HG02840 (cell line): ENCODE results near the gene COL4A6.

Source experiments
- ATAC-seq: cut with Tn5 transposase; IDR thresholded peaks from one replicate; pipeline ENCODE4 v1.9.1; 2021; ENCODE audit warnings: mild to moderate bottlenecking, moderate library complexity, moderate number of reproducible peaks; ENCODE audit not compliant: unreplicated experiment, low FRiP score

Gene COL4A6

DNA sequence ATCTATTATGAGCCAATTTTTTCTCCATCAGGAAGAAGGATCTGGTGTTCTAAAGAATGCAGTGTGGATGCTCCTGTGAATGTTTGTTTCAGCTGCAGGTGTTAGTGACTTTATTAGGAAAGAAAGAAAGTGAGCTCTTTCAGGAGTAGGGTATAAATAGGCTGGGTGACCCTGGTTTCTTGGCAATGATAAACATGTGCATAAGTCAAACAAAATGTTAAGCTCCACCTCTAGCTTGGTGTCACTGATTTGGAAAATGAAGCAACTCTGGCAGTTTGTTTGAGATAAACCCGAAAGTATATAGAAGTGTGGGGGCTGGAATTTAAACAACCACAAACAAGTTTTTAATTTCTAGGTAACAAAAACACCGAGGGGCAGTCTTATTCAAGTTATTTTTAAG, 152.3 kb downstream of the COL4A6 start:
- no peak for ATAC-seq

DNA sequence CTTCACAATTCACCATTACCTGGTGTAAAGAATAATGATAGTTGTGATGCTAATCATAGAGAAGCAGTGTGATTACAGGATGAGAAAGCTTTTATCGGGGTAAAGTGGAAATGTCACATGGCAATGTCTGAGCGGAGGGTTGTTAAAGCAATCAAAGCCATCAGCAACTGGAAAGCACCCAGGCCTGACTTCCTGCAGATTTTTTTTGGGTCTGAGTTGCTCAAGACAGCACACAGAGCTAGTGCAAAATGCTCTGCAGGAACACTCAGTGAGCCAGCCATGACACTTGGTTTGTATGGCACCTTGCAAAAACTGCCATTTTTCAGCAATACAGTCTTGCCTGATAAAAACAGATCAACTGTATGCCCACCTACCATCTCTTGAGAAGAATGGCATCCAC, 152.9 kb downstream of the COL4A6 start:
- ATAC-seq = no peak

DNA sequence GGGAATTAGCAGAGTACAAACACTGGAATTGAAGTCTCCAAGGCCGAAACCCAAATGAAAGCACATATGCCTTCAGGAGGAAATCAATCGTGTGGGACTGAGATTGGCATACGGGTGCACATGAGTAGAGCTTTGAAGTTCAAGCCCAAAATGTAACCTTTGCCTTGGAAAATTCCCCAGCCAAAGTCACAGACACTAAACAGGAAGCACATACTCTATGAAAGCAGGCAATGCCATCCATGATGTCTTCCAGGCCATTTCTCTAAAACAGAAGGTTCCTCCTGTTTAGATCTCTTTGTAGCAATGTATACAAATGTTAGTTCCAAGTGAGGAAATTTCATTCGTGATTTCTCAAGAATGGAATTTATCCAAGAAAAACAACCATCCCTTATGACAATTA, 162.5 kb downstream of the COL4A6 start:
- ATAC-seq = no peak

DNA sequence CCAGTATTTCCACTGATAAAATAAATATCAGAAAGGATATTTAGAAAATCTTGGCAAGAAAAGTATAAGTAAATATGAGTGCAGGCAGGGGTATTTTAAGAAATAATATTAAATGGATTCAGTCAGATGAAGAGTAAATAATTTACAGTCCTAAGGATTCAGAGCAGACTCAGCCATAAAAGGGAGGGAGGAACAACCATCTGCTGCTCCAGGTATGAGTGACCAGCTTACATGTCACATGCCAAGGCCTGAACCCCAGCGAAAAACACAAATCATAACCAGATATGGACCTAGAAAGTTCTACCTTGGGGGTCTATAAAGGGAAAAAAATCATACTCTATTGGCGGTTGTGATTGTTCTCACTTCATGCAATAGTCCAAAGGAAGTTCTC, 166.8 kb downstream of the COL4A6 start:
- ATAC-seq = no peak

DNA sequence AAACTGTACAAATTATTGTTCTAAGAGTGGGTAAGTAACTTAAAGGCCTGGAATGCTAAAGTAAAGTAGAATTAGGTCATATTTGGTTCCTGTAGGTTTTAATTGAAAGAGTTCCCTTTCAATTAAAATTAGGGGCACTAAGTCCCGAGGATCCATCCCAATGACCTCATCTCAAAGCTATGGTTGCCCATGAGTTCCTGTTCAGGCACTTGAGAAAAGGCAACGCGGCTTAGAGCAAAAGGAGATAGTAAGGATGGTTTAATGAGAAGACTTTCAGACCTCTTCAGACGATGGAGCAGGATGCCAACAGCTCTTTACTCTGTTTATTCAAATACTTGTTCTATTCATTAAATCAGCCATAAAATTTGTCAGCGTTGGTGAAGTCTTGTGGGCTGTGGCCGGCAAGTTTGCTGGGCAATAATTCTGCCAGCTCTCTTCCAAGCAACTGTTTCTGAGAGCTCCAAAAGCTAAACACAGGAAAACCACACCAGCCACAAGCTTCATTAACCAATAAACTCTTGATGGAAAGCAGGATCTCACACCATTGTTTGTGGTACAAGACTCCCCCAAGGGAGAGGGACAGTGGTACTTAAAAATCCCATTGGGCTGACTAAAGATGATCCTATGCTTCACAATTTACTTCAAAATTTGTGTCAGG, 167.4 kb downstream of the COL4A6 start:
- ATAC-seq = no peak

DNA sequence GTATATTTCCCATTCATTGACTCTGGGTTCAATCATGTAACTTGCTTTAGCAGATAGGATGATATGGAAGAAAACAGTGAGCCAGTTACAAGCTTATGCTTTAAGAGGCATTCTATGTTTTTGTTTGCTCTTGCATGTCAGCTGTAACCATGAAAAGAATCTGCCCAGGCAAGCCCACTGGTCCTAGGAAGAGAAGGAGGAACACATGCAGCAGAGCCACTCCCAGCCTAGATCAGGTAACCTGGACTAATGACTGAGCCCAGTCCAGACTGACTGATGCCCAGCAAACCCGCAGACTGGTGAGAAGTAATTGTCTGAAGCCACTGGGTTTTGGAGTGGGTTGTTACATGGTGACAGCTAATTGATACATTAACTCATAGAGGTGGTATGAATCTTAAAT, 167.9 kb downstream of the COL4A6 start:
- ATAC-seq = no peak

DNA sequence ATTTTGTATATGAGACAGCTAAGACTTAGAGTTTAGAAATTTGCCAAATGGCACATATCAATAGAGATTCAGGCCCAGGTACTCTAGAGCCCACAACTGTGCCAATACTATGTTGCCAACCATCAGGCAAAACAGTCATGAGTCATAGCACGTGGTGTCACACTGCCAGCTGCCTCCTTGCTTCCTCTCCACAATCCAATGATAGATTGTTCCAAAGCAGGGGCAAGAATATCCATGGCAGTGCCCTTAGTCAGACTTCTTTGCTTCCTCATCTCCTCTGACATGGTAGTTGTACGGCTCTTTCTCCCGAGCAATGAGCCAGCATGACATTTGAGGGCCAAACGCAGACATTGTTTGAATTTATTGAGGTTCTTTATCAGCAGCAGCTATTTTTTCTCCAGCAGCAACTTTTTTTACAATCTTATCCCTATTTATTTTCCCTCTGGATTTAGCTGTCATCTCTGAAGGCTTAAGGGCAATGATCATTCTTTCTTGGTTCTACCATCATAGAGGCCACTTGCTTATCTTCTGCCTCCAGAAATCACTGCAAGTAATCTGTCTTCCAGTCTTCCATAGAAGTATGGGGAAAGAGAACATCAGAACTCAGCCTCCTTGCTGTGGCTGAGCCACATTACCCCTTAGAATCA, 169.7 kb downstream of the COL4A6 start:
- ATAC-seq = no peak

DNA sequence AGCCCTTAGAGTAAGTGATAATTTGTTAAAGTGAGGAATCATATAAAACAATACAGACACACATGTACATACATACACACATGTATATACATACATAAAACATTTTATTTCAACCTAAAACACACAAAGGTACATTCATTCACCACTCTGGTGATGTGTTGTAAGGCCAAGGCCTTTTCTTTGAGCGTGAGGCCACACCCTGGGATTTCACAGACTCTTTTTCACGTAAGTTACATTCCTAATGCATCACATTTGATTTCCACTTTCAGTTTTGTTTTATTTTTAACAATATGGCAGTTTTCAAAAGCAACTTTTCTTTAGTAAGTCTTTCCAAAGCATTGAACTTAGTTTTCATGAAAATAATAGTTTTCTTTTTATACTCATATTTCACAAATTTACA, 170.7 kb downstream of the COL4A6 start:
- no peak for ATAC-seq

DNA sequence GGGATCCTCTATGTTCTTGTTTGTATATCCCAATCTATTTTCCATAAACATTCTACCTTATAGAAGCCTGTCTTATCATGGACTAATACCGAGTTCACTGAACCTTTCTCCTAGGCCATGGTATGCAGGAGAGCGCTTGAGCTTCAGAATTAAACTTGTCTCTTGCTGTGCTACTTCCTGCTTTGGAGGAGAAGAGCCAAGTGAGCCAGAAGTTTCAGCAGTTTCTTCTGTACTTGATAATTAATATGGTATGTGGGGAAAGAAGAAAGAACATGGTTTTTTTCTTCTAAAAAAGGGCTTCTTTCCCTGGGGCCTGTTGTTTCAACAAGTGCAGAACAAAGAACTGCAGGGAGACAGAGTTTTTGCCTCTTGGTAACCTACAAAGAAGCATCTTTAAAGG, 173.8 kb downstream of the COL4A6 start:
- no peak for ATAC-seq

DNA sequence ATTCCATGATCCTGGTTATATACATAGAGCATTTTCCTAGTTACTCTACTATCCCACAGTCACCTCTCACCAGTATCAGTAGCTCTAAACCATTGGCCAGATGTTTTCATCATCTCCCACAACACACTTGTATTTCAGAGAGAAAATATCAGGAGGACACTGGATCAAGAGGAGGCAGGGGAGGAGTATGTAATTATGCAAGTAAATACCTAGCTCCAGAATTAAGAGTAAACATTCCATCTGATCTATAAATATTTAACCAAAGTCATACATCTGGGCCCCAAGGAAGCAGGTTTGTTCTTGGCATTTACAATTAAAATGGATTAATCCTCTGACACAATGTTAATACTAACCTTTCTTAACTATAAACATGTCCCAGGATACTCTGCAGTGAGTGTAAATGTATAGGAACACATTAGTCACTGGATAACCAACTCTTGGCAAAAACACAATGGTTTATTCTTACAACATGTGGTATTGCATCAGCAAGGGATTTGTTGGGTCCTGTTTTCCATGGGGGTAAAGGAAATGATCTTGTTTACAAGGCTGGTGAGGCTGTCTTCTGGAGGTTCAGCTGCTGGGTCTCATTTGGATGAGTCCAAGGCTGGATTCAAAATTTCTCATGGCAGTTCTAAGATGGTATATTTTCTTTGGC, 176.5 kb downstream of the COL4A6 start:
- ATAC-seq = no peak

DNA sequence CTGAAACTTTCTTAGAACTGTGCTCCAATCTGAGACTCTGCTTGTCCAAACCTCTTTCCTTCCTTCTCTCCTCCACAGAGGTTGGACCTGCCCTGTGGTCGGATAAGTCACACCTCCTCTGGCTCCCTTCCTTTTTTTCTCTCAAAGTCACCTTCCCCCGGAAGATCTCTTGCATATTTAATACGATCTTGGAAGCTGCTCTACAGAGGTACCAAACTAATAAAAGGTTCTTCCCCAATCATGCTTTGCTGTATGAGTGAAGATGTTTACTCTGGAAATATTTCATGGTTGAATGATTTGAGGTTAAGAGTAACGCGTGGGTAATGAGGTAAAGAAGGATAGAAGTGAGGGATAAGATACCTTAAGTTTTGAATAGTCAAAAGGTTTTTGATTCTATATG, 180.7 kb downstream of the COL4A6 start:
- no peak for ATAC-seq

DNA sequence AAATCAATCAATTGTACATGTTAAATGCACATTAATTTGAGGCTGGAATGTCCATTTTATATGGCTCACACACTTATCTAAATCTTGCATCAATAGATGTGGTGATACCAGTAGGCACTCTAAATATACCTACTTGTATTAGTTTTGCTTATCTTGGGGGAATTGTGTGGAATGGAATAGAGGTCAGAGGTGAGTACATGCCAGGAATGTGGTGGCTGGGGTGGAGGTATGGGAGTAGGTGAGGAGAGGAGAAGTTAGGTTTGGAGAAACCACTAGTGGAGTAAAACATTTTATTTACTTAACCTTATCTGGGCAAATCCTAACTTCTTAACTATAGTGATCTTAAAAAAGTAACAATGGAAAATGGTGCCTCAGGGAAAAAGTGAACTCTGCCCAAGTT, 183.6 kb downstream of the COL4A6 start:
- ATAC-seq = no peak

DNA sequence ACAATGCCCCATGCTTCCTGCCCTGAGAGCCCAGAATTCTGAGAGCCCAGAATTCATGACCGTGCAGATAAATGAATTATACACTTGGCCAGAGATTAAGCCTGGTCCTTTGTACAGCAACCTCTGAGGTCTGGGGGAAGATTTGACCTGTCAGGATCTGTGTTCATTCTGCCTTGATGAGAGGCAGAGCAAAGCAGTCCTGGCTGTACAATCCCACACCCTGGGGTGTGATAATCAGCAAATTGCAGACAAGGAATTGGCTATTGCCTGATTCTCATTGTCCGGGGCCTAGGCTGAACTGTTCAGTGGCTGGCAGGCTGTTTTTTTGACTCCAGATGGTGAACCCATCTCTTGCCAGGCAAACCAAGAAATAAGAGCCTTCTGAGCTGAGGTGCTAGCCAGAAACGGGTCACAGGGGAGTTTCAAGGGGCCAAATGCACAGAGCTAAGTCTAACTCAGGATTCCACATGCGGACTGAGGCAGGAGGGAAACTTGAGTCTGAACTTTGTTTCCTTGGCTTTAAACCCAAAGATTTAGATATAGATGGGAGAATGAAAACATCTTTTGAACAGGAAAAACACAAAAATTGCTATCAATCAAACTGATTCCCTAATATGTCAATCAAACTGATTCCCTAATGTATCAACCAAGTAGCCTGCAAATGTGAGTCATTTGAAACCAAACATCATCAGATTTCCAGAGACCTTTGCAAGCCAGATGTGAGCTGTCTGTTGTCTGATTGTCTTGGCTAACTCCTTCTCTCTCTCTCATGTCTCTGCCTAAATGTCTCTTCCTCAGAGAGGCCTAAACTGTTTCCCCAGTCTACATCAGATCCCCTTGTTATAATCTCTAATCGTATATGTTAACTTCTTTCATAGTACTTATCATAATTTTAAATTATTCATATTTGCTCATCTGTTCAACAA, 187.3 kb downstream of the COL4A6 start:
- no peak for ATAC-seq

DNA sequence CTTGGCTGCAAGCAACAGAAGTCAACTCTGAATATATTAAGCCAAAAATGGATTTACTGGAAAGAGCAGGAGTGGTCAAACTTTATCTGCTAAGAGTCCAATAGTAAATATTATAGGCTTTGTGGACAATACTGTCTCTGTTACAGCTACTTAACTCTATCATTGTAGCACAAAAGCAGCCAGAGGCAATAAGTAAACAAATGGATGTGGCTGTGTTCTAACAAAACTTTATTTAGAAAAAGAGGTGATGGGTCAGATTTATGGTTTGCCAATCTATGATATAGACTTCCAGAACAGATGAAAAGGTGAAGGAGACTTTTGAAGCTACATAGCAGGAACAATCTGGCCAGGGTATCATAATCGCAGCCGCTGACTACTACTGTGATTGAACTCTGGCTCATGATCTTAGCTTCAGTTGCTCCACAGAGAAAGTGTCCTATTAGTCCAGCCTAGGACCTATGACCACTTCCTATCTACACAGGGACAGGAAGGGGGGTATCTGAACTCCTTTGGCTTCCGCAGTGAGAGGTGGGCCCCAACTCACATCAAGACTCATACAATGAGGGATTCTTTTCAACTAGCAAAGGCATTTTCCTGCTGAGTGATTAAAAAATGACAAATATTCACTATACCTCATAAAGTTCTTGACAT, 191.8 kb downstream of the COL4A6 start:
- ATAC-seq = no peak

DNA sequence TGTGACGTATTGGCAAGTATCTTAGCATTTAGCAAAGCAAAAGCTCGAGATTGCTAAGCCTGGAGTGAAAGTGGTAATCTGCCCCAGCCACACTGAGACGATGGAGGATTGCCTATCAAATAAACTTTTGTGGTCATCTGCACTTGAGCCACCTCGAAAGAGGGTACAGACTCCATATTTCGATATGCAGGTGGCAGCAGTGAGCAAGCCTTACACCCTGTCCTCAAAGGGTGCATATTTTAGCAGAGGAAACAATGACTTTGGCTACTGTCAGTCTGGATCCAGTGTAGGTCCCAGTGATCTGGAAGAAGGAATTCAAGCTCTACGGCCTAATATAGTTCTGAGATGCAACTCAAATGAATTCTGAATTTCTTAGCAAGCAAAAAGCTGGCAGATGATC, 192.8 kb downstream of the COL4A6 start:
- ATAC-seq = no peak

DNA sequence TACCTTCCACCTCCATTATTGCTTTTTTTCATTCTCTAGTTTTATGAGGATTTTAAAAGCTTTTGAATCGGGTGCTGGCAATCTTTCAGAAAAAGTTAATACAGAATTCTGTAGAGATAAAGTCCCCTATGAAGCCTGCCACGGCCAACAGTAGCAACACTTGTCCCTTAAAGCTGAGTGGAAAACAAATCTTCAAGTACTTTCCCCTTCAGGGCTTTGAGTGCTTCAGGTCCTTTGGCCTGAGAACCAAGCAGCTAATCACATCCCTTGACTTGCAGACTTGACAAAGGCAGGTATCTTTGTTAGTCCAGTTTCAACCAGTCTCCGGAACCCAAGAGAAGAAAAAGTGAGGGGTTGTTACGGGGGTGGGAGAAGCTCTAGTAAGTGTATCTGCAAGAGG, 202.2 kb downstream of the COL4A6 start:
- no peak for ATAC-seq

DNA sequence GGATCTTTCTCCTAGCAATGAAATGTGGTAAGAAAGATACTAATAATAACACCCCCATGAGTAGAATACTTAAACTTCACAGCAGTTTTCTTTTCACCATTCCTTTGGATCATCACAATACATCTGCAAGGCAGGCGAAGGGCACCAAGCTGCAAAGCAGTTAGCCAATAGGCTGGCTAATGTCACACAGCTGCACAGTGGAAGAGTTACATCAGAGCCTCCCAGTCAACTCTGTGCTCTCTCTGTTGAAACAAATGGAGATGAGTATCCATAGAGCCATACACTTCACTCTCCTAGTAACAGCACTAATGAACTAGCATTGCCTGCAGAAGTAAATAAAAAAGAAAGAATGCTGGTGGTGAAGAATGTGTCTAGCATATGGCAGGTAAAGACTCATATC, 207.6 kb downstream of the COL4A6 start:
- no peak for ATAC-seq

DNA sequence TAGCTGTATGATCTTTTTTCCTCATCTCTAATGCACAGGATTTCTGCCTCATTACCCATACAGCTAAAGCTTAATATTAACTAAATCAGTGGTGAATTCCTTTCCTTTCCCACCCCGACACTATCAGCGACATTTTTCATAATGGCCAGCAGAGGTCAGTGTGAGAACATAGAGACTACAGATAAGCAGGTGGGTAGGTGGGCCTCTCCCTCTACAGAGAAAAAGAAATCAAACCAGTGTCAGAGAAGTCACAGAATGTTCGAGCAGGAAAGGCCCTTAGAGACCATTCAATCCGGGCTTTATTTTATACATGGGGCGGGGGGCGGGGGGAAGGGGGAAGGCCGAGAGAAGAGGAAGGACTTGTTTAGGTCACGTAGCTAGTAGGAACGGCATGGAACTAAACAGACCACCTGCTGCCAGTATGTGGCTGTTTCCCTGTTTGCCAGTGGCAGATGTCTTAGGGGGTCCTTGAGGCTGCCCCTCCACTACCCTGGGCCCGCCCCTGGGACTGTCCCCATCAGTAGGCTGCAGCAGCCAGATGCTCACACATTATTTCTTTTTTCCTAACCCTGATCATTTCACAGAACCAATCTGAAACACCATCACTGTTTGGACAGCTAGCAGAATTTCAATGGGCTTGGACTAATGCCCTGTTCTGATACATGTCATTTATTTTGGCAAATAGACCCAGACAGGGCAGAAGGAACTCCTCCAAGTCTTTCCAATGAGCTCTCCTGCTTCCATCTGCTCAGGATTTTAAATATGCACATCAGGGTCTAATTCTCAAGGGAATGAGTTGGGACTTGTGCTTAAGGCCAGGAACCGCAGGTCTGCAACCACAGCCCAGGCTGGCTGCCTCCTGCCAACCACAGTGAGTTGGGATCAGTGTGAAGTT, 213.2 kb downstream of the COL4A6 start:
- no peak for ATAC-seq

DNA sequence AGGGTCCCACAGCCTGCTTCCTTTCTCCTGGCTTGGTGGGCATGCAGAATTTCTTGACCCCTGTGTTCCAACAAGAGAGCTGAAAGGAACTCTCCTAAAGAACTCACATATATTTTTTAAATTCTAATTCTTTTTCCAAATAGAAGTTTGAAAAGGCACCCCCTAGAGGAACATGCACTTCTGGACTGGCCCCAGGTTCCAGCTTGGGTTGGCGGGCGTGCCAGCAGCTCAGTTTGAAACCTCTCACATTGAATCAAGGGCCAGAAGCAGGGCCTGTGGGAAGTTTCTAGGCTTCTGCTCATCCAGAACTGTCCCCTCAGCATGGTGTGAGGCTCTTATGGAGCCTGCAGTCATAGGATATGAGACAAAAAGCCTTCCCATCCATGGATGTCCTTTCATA, 214.0 kb downstream of the COL4A6 start:
- ATAC-seq = no peak

DNA sequence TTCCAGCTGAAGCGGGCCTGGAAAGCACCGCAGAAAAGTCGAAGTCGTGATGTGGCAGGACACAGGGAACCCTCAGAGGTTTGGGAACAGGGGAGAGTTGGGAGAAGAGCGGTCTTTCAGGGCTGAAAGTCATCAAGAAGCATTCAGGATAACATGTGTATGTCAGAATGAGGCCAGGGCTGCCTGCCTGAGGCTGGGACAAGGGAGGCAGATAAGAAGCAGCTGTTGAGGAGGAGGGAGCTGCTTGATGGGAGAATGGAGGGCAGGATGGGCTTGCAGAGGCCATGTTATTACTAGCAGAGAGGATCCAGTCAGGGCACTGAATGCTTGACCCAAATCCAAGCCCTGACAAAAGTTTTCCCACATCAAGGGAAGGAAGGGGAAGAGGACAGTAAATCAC, 214.6 kb downstream of the COL4A6 start:
- ATAC-seq = no peak
